ENCODE results near the gene SLC40A1. TPM values are rescaled to one million over a fixed set of nuclear protein-coding genes. Genes with fewer than 3 reads are reported as not detected.
A peak's percentile ranks its signal among the peaks of the same experiment; 100 is the strongest.

SLC40A1 gene
- polyA plus RNA-seq (2013, experiment 1 of 4), result 0.52 TPM
- 0.36 TPM for polyA plus RNA-seq (2013, experiment 2 of 4)
- 1.4 TPM for polyA plus RNA-seq (2013, experiment 3 of 4)
- polyA plus RNA-seq (2013, experiment 4 of 4), result 0.93 TPM

GRCh38 chr2:189580658-189581353, at the start of gene SLC40A1:
Gene SLC40A1, minus strand, starts transcription at chr2:189580786. Its CDS starts 326 bp downstream, at chr2:189580460.
- WGBS, 2 experiments, result 0 to 1% methylated on average over 76 to 77 of the region's 78 CpGs
- no peaks in the 10 kb centered on the region for H3K4me1 ChIP-seq (ENCODE audit: control insufficient read depth, insufficient read depth, low read length)
- peak within 1 kb of the TSS; percentile 53 for H3K4me3 ChIP-seq (ENCODE audit: insufficient read depth, low read depth, low read length)
- H3K27ac ChIP-seq (ENCODE audit: insufficient read depth, low read depth, low read length, poor library complexity, severe bottlenecking), result no peak within 1 kb of the TSS
- no peaks in the 10 kb centered on the region for H3K36me3 ChIP-seq (ENCODE audit: control insufficient read depth, insufficient read depth, low read length)
- H3K27me3 ChIP-seq (ENCODE audit: control insufficient read depth, insufficient read depth, low read length, poor library complexity, severe bottlenecking), result peaks cover 84% of the 10 kb centered on the region
- H3K9me3 ChIP-seq (ENCODE audit: control insufficient read depth, low read length), result no peaks in the 10 kb centered on the region

GRCh38 chr2:189629531-189630453, 49.2 kb upstream of the SLC40A1 start:
- 91 to 94% methylated on average over 8 to 9 of the region's 10 CpGs for WGBS, 2 experiments
- Histone ChIP-seq H3K9me3 (ENCODE audit: control insufficient read depth, low read length) (no peaks in the 10 kb centered on the region), H3K4me3 (ENCODE audit: insufficient read depth, low read depth, low read length) (no peak overlapping the region), H3K27me3 (ENCODE audit: control insufficient read depth, insufficient read depth, low read length, poor library complexity, severe bottlenecking) (no peaks in the 10 kb centered on the region), H3K27ac (ENCODE audit: insufficient read depth, low read depth, low read length, poor library complexity, severe bottlenecking) (no peak overlapping the region), H3K4me1 (ENCODE audit: control insufficient read depth, insufficient read depth, low read length) (no peaks in the 10 kb centered on the region), H3K36me3 (ENCODE audit: control insufficient read depth, insufficient read depth, low read length) (no peaks in the 10 kb centered on the region)

GRCh38 chr2:189628817-189629530, 48.4 kb upstream of the SLC40A1 start:
- Histone ChIP-seq H3K27ac (ENCODE audit: insufficient read depth, low read depth, low read length, poor library complexity, severe bottlenecking) (no peak overlapping the region), H3K4me3 (ENCODE audit: insufficient read depth, low read depth, low read length) (no peak overlapping the region), H3K9me3 (ENCODE audit: control insufficient read depth, low read length) (no peaks in the 10 kb centered on the region), H3K27me3 (ENCODE audit: control insufficient read depth, insufficient read depth, low read length, poor library complexity, severe bottlenecking) (no peaks in the 10 kb centered on the region), H3K4me1 (ENCODE audit: control insufficient read depth, insufficient read depth, low read length) (no peaks in the 10 kb centered on the region), H3K36me3 (ENCODE audit: control insufficient read depth, insufficient read depth, low read length) (no peaks in the 10 kb centered on the region)
- 95 to 96% methylated on average over 9 of the region's 9 CpGs for WGBS, 2 experiments

- no peaks in the 10 kb centered on the region for H3K27me3 ChIP-seq (ENCODE audit: control insufficient read depth, insufficient read depth, low read length, poor library complexity, severe bottlenecking)
- H3K4me1 ChIP-seq (ENCODE audit: control insufficient read depth, insufficient read depth, low read length), result no peaks in the 10 kb centered on the region
- no peak overlapping the region for H3K4me3 ChIP-seq (ENCODE audit: insufficient read depth, low read depth, low read length)
- H3K9me3 ChIP-seq (ENCODE audit: control insufficient read depth, low read length), result no peaks in the 10 kb centered on the region
- WGBS, 2 experiments, result 80 to 100% methylated on average over 1 of the region's 1 CpG
- H3K27ac ChIP-seq (ENCODE audit: insufficient read depth, low read depth, low read length, poor library complexity, severe bottlenecking), result no peak overlapping the region
- no peaks in the 10 kb centered on the region for H3K36me3 ChIP-seq (ENCODE audit: control insufficient read depth, insufficient read depth, low read length)
Observed at GRCh38 chr2:189627789-189628188, 47.2 kb upstream of the SLC40A1 start.

GRCh38 chr2:189625636-189626035, 45.0 kb upstream of the SLC40A1 start:
- H3K9me3 ChIP-seq (ENCODE audit: control insufficient read depth, low read length), result no peaks in the 10 kb centered on the region
- WGBS, 2 experiments, result 91 to 94% methylated on average over 1 to 2 of the region's 2 CpGs
- H3K27ac ChIP-seq (ENCODE audit: insufficient read depth, low read depth, low read length, poor library complexity, severe bottlenecking), result no peak overlapping the region
- H3K27me3 ChIP-seq (ENCODE audit: control insufficient read depth, insufficient read depth, low read length, poor library complexity, severe bottlenecking), result no peaks in the 10 kb centered on the region
- H3K4me3 ChIP-seq (ENCODE audit: insufficient read depth, low read depth, low read length), result no peak overlapping the region
- H3K4me1 ChIP-seq (ENCODE audit: control insufficient read depth, insufficient read depth, low read length), result no peaks in the 10 kb centered on the region
- H3K36me3 ChIP-seq (ENCODE audit: control insufficient read depth, insufficient read depth, low read length), result no peaks in the 10 kb centered on the region

GRCh38 chr2:189624648-189625355, 44.2 kb upstream of the SLC40A1 start:
- no peaks in the 10 kb centered on the region for H3K9me3 ChIP-seq (ENCODE audit: control insufficient read depth, low read length)
- H3K36me3 ChIP-seq (ENCODE audit: control insufficient read depth, insufficient read depth, low read length), result no peaks in the 10 kb centered on the region
- 90 to 98% methylated on average over 3 of the region's 3 CpGs for WGBS, 2 experiments
- H3K27ac ChIP-seq (ENCODE audit: insufficient read depth, low read depth, low read length, poor library complexity, severe bottlenecking), result no peak overlapping the region
- no peaks in the 10 kb centered on the region for H3K27me3 ChIP-seq (ENCODE audit: control insufficient read depth, insufficient read depth, low read length, poor library complexity, severe bottlenecking)
- H3K4me3 ChIP-seq (ENCODE audit: insufficient read depth, low read depth, low read length), result no peak overlapping the region
- H3K4me1 ChIP-seq (ENCODE audit: control insufficient read depth, insufficient read depth, low read length), result no peaks in the 10 kb centered on the region

GRCh38 chr2:189623049-189623448, 42.5 kb upstream of the SLC40A1 start:
- no peaks in the 10 kb centered on the region for H3K36me3 ChIP-seq (ENCODE audit: control insufficient read depth, insufficient read depth, low read length)
- 89 to 100% methylated on average over 1 of the region's 1 CpG for WGBS, 2 experiments
- no peaks in the 10 kb centered on the region for H3K4me1 ChIP-seq (ENCODE audit: control insufficient read depth, insufficient read depth, low read length)
- no peak overlapping the region for H3K27ac ChIP-seq (ENCODE audit: insufficient read depth, low read depth, low read length, poor library complexity, severe bottlenecking)
- no peak overlapping the region for H3K4me3 ChIP-seq (ENCODE audit: insufficient read depth, low read depth, low read length)
- no peaks in the 10 kb centered on the region for H3K27me3 ChIP-seq (ENCODE audit: control insufficient read depth, insufficient read depth, low read length, poor library complexity, severe bottlenecking)
- no peaks in the 10 kb centered on the region for H3K9me3 ChIP-seq (ENCODE audit: control insufficient read depth, low read length)

GRCh38 chr2:189621781-189622180, 41.2 kb upstream of the SLC40A1 start:
- H3K27ac ChIP-seq (ENCODE audit: insufficient read depth, low read depth, low read length, poor library complexity, severe bottlenecking), result no peak overlapping the region
- H3K36me3 ChIP-seq (ENCODE audit: control insufficient read depth, insufficient read depth, low read length), result no peaks in the 10 kb centered on the region
- no peak overlapping the region for H3K4me3 ChIP-seq (ENCODE audit: insufficient read depth, low read depth, low read length)
- no peaks in the 10 kb centered on the region for H3K4me1 ChIP-seq (ENCODE audit: control insufficient read depth, insufficient read depth, low read length)
- H3K9me3 ChIP-seq (ENCODE audit: control insufficient read depth, low read length), result no peaks in the 10 kb centered on the region
- no peaks in the 10 kb centered on the region for H3K27me3 ChIP-seq (ENCODE audit: control insufficient read depth, insufficient read depth, low read length, poor library complexity, severe bottlenecking)

- no peaks in the 10 kb centered on the region for H3K27me3 ChIP-seq (ENCODE audit: control insufficient read depth, insufficient read depth, low read length, poor library complexity, severe bottlenecking)
- WGBS, 2 experiments, result no CpG with 5 or more reads among the region's 1 CpG
- H3K27ac ChIP-seq (ENCODE audit: insufficient read depth, low read depth, low read length, poor library complexity, severe bottlenecking), result no peak overlapping the region
- no peaks in the 10 kb centered on the region for H3K4me1 ChIP-seq (ENCODE audit: control insufficient read depth, insufficient read depth, low read length)
- no peaks in the 10 kb centered on the region for H3K9me3 ChIP-seq (ENCODE audit: control insufficient read depth, low read length)
- no peaks in the 10 kb centered on the region for H3K36me3 ChIP-seq (ENCODE audit: control insufficient read depth, insufficient read depth, low read length)
- H3K4me3 ChIP-seq (ENCODE audit: insufficient read depth, low read depth, low read length), result no peak overlapping the region
Observed at GRCh38 chr2:189618197-189618596, 37.6 kb upstream of the SLC40A1 start.

All from ectodermal cell (in vitro differentiated cells).